Measurements from ENCODE around the gene CACNG7. TPM values are rescaled to one million over a fixed set of nuclear protein-coding genes. Genes with fewer than 3 reads are reported as not detected.

Gene CACNG7
- total RNA-seq, 1 experiment from 2014 or later, result 22.7 TPM

GRCh38 chr19:53978975-53979801 is 70.1 kb downstream of the CACNG7 start:
- no peaks in the 10 kb centered on the region for H3K79me2 ChIP-seq (ENCODE audit: insufficient read depth, low read length)
- no peak overlapping the region for H4K5ac ChIP-seq (ENCODE audit: insufficient read length, low read depth, low read length)
- no peak overlapping the region for H2BK20ac ChIP-seq (ENCODE audit: low read depth, low read length, poor library complexity, severe bottlenecking)
- H3K27ac Mint-ChIP-seq, result peak overlapping the region; percentile 31 to 88 (median 70)
- H3K9ac ChIP-seq (ENCODE audit: extremely low read depth, insufficient read length, low read length), result peak overlapping the region; percentile 47
- no peaks in the 10 kb centered on the region for H3K79me1 ChIP-seq (ENCODE audit: insufficient read depth, low read depth, low read length, poor library complexity, severe bottlenecking)
- peaks cover 2% of the 10 kb centered on the region; the same call in 1 of the 2 replicates for H3K4me1 ChIP-seq (ENCODE audit: insufficient read depth, low read length)
- H3K18ac ChIP-seq (ENCODE audit: insufficient read length, low read depth, low read length), result no peak overlapping the region
- H3K4me2 ChIP-seq (ENCODE audit: insufficient read depth, insufficient read length, low read length), result peak overlapping the region; percentile 90
- no peak overlapping the region for H2BK12ac ChIP-seq (ENCODE audit: insufficient read length, low read depth, low read length)
- H3K9me3 Mint-ChIP-seq, result no peaks in the 10 kb centered on the region; a peak in 1 of 5 replicates
- H4K91ac ChIP-seq (ENCODE audit: insufficient read length, low read depth, low read length), result no peak overlapping the region
- H2AK5ac ChIP-seq (ENCODE audit: insufficient read length, low read length), result no peak overlapping the region
- no peaks in the 10 kb centered on the region for H4K20me1 ChIP-seq (ENCODE audit: control insufficient read depth, insufficient read depth, insufficient read length)
- H2BK15ac ChIP-seq (ENCODE audit: low read depth, low read length), result no peak overlapping the region
- H2BK5ac ChIP-seq (ENCODE audit: insufficient read length, low read length), result no peak overlapping the region
- peaks cover 13% of the 10 kb centered on the region for H3K27me3 Mint-ChIP-seq (ENCODE audit: low read depth)
- no CpG with 5 or more reads among the region's 19 CpGs for WGBS (ENCODE audit: extremely low coverage, insufficient read length, low lambda C conversion rate)
- no peaks in the 10 kb centered on the region for H3K27me3 ChIP-seq (ENCODE audit: insufficient read depth, low read length)
- no peak for DNase-seq
- H3K23ac ChIP-seq (ENCODE audit: insufficient read length, low read depth, low read length), result no peak overlapping the region
- no peak overlapping the region for H3K14ac ChIP-seq (ENCODE audit: insufficient read depth, low read length)
- peak overlapping the region; percentile 73 to 96 for H3K4me3 Mint-ChIP-seq
- no peaks in the 10 kb centered on the region; a peak in 2 of 7 replicates for H3K36me3 Mint-ChIP-seq (ENCODE audit: insufficient read depth in 1 of 3, low read depth in 3 of 3)
- no peak overlapping the region for H2BK120ac ChIP-seq (ENCODE audit: low read depth, low read length, poor library complexity, severe bottlenecking)
- peaks cover 24% of the 10 kb centered on the region for H3K23me2 ChIP-seq (ENCODE audit: insufficient read length, low read depth, low read length, poor library complexity, severe bottlenecking)
- no peak overlapping the region for H3T11ph ChIP-seq (ENCODE audit: low read length)
- no peak overlapping the region for H3K27ac ChIP-seq (ENCODE audit: insufficient read length, low read depth, low read length)
- no peaks in the 10 kb centered on the region for H3K9me3 ChIP-seq (ENCODE audit: control insufficient read depth, low read depth, low read length)
- peaks cover 12 to 18% of the 10 kb centered on the region in 2 experiments for H3K4me1 Mint-ChIP-seq
- no peak overlapping the region for H3K4ac ChIP-seq (ENCODE audit: low read depth, low read length)
- no peak overlapping the region for H3K56ac ChIP-seq (ENCODE audit: insufficient read length, low read depth, low read length)
- no peak for TF ChIP-seq CTCF (conservative IDR thresholded peaks at IDR 0.05)
- H4K8ac ChIP-seq (replicated peaks; ENCODE audit: insufficient read length, low read depth, low read length), result no peak overlapping the region
- H2AFZ ChIP-seq (ENCODE audit: low read length), result no peak overlapping the region
